ENCODE results near the gene NCOA1. TPM values are rescaled to one million over a fixed set of nuclear protein-coding genes. Genes with fewer than 3 reads are reported as not detected.
"Not testable (repeated sequence)": the region's sequence is repeated elsewhere in the genome, so short reads cannot be mapped to it uniquely, and the experiment has no call there.

NCOA1 gene
- total RNA-seq, 2 donors from 2014 or later, result 20.1 to 22.6 TPM

- Mint-ChIP-seq H3K27me3 (ENCODE audit: insufficient read depth) (peaks cover 2% of the 10 kb centered on the region), H3K27ac (no peak overlapping the region), H3K36me3 (ENCODE audit: low read depth) (no peaks in the 10 kb centered on the region), H3K4me1 (peaks cover 7% of the 10 kb centered on the region), H3K9me3 (peaks cover 4% of the 10 kb centered on the region), H3K4me3 (no peak overlapping the region)
- DNase-seq, result no peak
- H3K4me1 ChIP-seq (ENCODE audit: control insufficient read depth, insufficient read depth, low read length), result no peaks in the 10 kb centered on the region
- H3K27me3 ChIP-seq (ENCODE audit: control insufficient read depth, insufficient read depth, low read length, poor library complexity, severe bottlenecking), result no peaks in the 10 kb centered on the region
- no peaks in the 10 kb centered on the region for H3K36me3 ChIP-seq (ENCODE audit: control insufficient read depth, insufficient read depth, low read length)
- no peak overlapping the region for H3K27ac ChIP-seq (ENCODE audit: low read depth, low read length)
- no peak overlapping the region for H3K9ac ChIP-seq (ENCODE audit: extremely low read depth, low read length, poor library complexity, severe bottlenecking)
- H3K9me3 ChIP-seq (ENCODE audit: control insufficient read depth, low read length), result peaks cover 16% of the 10 kb centered on the region
- no peak for TF ChIP-seq CTCF (conservative IDR thresholded peaks at IDR 0.05)
- 90 to 98% methylated on average over 2 of the region's 3 CpGs for WGBS, 2 experiments (ENCODE audit: insufficient coverage in 1 of 2, insufficient read length in 1 of 2)
- no peak overlapping the region for H3K4me3 ChIP-seq (ENCODE audit: low read length)
Measured at GRCh38 chr2:24521975-24522639, 31.1 kb downstream of the NCOA1 start.

- no peaks in the 10 kb centered on the region for H3K27me3 Mint-ChIP-seq (ENCODE audit: insufficient read depth)
- Histone ChIP-seq H3K27me3 (ENCODE audit: control insufficient read depth, insufficient read depth, low read length, poor library complexity, severe bottlenecking) (no peaks in the 10 kb centered on the region), H3K36me3 (ENCODE audit: control insufficient read depth, insufficient read depth, low read length) (no peaks in the 10 kb centered on the region), H3K9ac (ENCODE audit: extremely low read depth, low read length, poor library complexity, severe bottlenecking) (no peak overlapping the region), H3K27ac (ENCODE audit: low read depth, low read length) (no peak overlapping the region), H3K4me3 (ENCODE audit: low read length) (no peak overlapping the region), H3K9me3 (ENCODE audit: control insufficient read depth, low read length) (peaks cover 20% of the 10 kb centered on the region), H3K4me1 (ENCODE audit: control insufficient read depth, insufficient read depth, low read length) (no peaks in the 10 kb centered on the region)
- H3K36me3 Mint-ChIP-seq (ENCODE audit: low read depth), result peaks cover 4% of the 10 kb centered on the region
- TF ChIP-seq CTCF (conservative IDR thresholded peaks at IDR 0.05), result no peak
- H3K4me3 Mint-ChIP-seq, result no peak overlapping the region
- no peak for DNase-seq
- H3K9me3 Mint-ChIP-seq, result peaks cover 24% of the 10 kb centered on the region
- H3K4me1 Mint-ChIP-seq, result no peaks in the 10 kb centered on the region
- H3K27ac Mint-ChIP-seq, result no peak overlapping the region
- WGBS, 2 experiments (ENCODE audit: insufficient coverage in 1 of 2, insufficient read length in 1 of 2), result 94% methylated on average over 2 of the region's 2 CpGs; no CpG with 5 or more reads in 1 of the 2 experiments
Measured at GRCh38 chr2:24527536-24527935, 36.5 kb downstream of the NCOA1 start.

- Mint-ChIP-seq H3K4me3 (no peak overlapping the region), H3K27ac (no peak overlapping the region), H3K27me3 (ENCODE audit: insufficient read depth) (peaks cover 2% of the 10 kb centered on the region), H3K9me3 (peaks cover 35% of the 10 kb centered on the region), H3K36me3 (ENCODE audit: low read depth) (peaks cover 4% of the 10 kb centered on the region), H3K4me1 (no peaks in the 10 kb centered on the region)
- Histone ChIP-seq H3K4me1 (ENCODE audit: control insufficient read depth, insufficient read depth, low read length) (no peaks in the 10 kb centered on the region), H3K36me3 (ENCODE audit: control insufficient read depth, insufficient read depth, low read length) (no peaks in the 10 kb centered on the region), H3K4me3 (ENCODE audit: low read length) (no peak overlapping the region), H3K9ac (ENCODE audit: extremely low read depth, low read length, poor library complexity, severe bottlenecking) (no peak overlapping the region), H3K27ac (ENCODE audit: low read depth, low read length) (no peak overlapping the region), H3K9me3 (ENCODE audit: control insufficient read depth, low read length) (peaks cover 20% of the 10 kb centered on the region), H3K27me3 (ENCODE audit: control insufficient read depth, insufficient read depth, low read length, poor library complexity, severe bottlenecking) (no peaks in the 10 kb centered on the region)
- DNase-seq, result no peak
- no peak for TF ChIP-seq CTCF (conservative IDR thresholded peaks at IDR 0.05)
Measured at GRCh38 chr2:24530796-24531195, 39.7 kb downstream of the NCOA1 start.

GRCh38 chr2:24531610-24532009 lies 40.6 kb downstream of the NCOA1 start:
- not testable (repeated sequence) for H3K27me3 ChIP-seq (ENCODE audit: control insufficient read depth, insufficient read depth, low read length, poor library complexity, severe bottlenecking); H3K36me3 Mint-ChIP-seq (ENCODE audit: low read depth); H3K4me3 ChIP-seq (ENCODE audit: low read length); H3K4me1 ChIP-seq (ENCODE audit: control insufficient read depth, insufficient read depth, low read length); H3K4me1 Mint-ChIP-seq; H3K27ac Mint-ChIP-seq; H3K27ac ChIP-seq (ENCODE audit: low read depth, low read length); H3K4me3 Mint-ChIP-seq; H3K9ac ChIP-seq (ENCODE audit: extremely low read depth, low read length, poor library complexity, severe bottlenecking); H3K36me3 ChIP-seq (ENCODE audit: control insufficient read depth, insufficient read depth, low read length); H3K27me3 Mint-ChIP-seq (ENCODE audit: insufficient read depth); DNase-seq
- WGBS, 2 experiments (ENCODE audit: insufficient coverage in 1 of 2, insufficient read length in 1 of 2), result 94 to 100% methylated on average over 2 to 5 of the region's 6 CpGs
- peaks cover 35% of the 10 kb centered on the region for H3K9me3 Mint-ChIP-seq
- peaks cover 20% of the 10 kb centered on the region for H3K9me3 ChIP-seq (ENCODE audit: control insufficient read depth, low read length)

- H3K9ac ChIP-seq (ENCODE audit: extremely low read depth, low read length, poor library complexity, severe bottlenecking); H3K4me3 ChIP-seq (ENCODE audit: low read length); H3K4me1 ChIP-seq (ENCODE audit: control insufficient read depth, insufficient read depth, low read length); H3K27me3 Mint-ChIP-seq (ENCODE audit: insufficient read depth); H3K36me3 ChIP-seq (ENCODE audit: control insufficient read depth, insufficient read depth, low read length); H3K27me3 ChIP-seq (ENCODE audit: control insufficient read depth, insufficient read depth, low read length, poor library complexity, severe bottlenecking); H3K4me3 Mint-ChIP-seq; DNase-seq; H3K27ac Mint-ChIP-seq; H3K27ac ChIP-seq (ENCODE audit: low read depth, low read length); H3K36me3 Mint-ChIP-seq (ENCODE audit: low read depth); H3K4me1 Mint-ChIP-seq: not testable (repeated sequence)
- WGBS, 2 experiments (ENCODE audit: insufficient coverage in 1 of 2, insufficient read length in 1 of 2), result 89% methylated on average over 1 of the region's 1 CpG; no CpG with 5 or more reads in 1 of the 2 experiments
- peaks cover 20% of the 10 kb centered on the region for H3K9me3 ChIP-seq (ENCODE audit: control insufficient read depth, low read length)
- H3K9me3 Mint-ChIP-seq, result peaks cover 35% of the 10 kb centered on the region
Measured at GRCh38 chr2:24532057-24532456, 41.0 kb downstream of the NCOA1 start.

Measured in endodermal cell (in vitro differentiated cells).